T follicular helper cell (primary cell): ENCODE measurements around the gene DYNLT3.

Source experiments
- DNase-seq: peaks from one replicate; pipeline ENCODE4 v3.0.0-alpha.2; 2020; ENCODE audit warnings: low read depth

The DYNLT3 gene

GRCh38 chrX:37844622-37845021, 2.7 kb downstream of the DYNLT3 start:
- no peak for DNase-seq

- no peak for DNase-seq
These were observed 6.4 kb downstream of the DYNLT3 start for GRCh38 chrX:37840931-37841330.

GRCh38 chrX:37834937-37835336, 12.4 kb downstream of the DYNLT3 start:
- no peak for DNase-seq

- DNase-seq = no peak
These were observed 17.0 kb downstream of the DYNLT3 start for GRCh38 chrX:37830371-37830770.

- no peak for DNase-seq
These were observed 17.6 kb downstream of the DYNLT3 start for GRCh38 chrX:37829721-37830120.

GRCh38 chrX:37825215-37825842, 22.0 kb downstream of the DYNLT3 start:
- peak; percentile 45 for DNase-seq

- no peak for DNase-seq
These were observed 22.7 kb downstream of the DYNLT3 start for GRCh38 chrX:37824491-37825214.

- no peak for DNase-seq
These were observed 26.7 kb downstream of the DYNLT3 start for GRCh38 chrX:37820646-37821045.

- no peak for DNase-seq
These were observed 29.3 kb downstream of the DYNLT3 start for GRCh38 chrX:37818031-37818430.

- DNase-seq = no peak
These were observed 29.8 kb downstream of the DYNLT3 start for GRCh38 chrX:37817579-37817978.

GRCh38 chrX:37817176-37817575, 30.2 kb downstream of the DYNLT3 start:
- DNase-seq = no peak

GRCh38 chrX:37816766-37817165, 30.6 kb downstream of the DYNLT3 start:
- DNase-seq = no peak

- no peak for DNase-seq
These were observed 32.0 kb downstream of the DYNLT3 start for GRCh38 chrX:37815366-37815765.

- DNase-seq = no peak
These were observed 33.8 kb downstream of the DYNLT3 start for GRCh38 chrX:37813570-37813969.

- DNase-seq = no peak
These were observed 35.3 kb downstream of the DYNLT3 start for GRCh38 chrX:37812110-37812509.

- DNase-seq = no peak
These were observed 37.4 kb downstream of the DYNLT3 start for GRCh38 chrX:37809970-37810369.

- DNase-seq = no peak
These were observed 44.3 kb downstream of the DYNLT3 start for GRCh38 chrX:37803057-37803456.

- no peak for DNase-seq
These were observed 45.3 kb downstream of the DYNLT3 start for GRCh38 chrX:37802028-37802427.

GRCh38 chrX:37800717-37801116, 46.7 kb downstream of the DYNLT3 start:
- DNase-seq = no peak

- no peak for DNase-seq
These were observed 47.4 kb downstream of the DYNLT3 start for GRCh38 chrX:37799936-37800335.

GRCh38 chrX:37796805-37797204, 50.6 kb downstream of the DYNLT3 start:
- DNase-seq = no peak

- no peak for DNase-seq
These were observed 51.1 kb downstream of the DYNLT3 start for GRCh38 chrX:37796310-37796709.
